IPS-20b (cell line): ENCODE data around the gene ANKRD27.

Experiments used
- H3K27ac ChIP-seq: one replicate; pipeline ENCODE4 v1.5.1; 2013; ENCODE audit warnings: low read length
- H3K27me3 ChIP-seq: 2 replicates; pipeline ENCODE4 v1.6.1; 2013; ENCODE audit warnings: mild to moderate bottlenecking, low read length, inconsistent platforms; ENCODE audit not compliant: insufficient read depth
- H3K36me3 ChIP-seq: 2 replicates; pipeline ENCODE4 v1.6.1; 2013; ENCODE audit warnings: low read depth, mild to moderate bottlenecking, inconsistent platforms, low read length, moderate library complexity; ENCODE audit not compliant: insufficient read depth
- H3K4me1 ChIP-seq: 2 replicates; pipeline ENCODE4 v1.6.1; 2013; ENCODE audit warnings: mild to moderate bottlenecking, control low read depth, inconsistent platforms, low read length, moderate library complexity; ENCODE audit not compliant: insufficient read depth
- H3K4me3 ChIP-seq: 2 replicates; pipeline ENCODE4 v1.5.1; 2013; ENCODE audit warnings: mild to moderate bottlenecking, low read length, inconsistent platforms
- H3K9ac ChIP-seq: 2 replicates; pipeline ENCODE4 v1.6.1; 2013; ENCODE audit warnings: low read depth, mild to moderate bottlenecking, inconsistent platforms, low read length, moderate library complexity
- H3K9me3 ChIP-seq: 2 replicates; pipeline ENCODE4 v1.6.1; 2013; ENCODE audit warnings: mild to moderate bottlenecking, low read depth, low read length, inconsistent platforms; ENCODE audit not compliant: insufficient read depth

ANKRD27 gene

DNA sequence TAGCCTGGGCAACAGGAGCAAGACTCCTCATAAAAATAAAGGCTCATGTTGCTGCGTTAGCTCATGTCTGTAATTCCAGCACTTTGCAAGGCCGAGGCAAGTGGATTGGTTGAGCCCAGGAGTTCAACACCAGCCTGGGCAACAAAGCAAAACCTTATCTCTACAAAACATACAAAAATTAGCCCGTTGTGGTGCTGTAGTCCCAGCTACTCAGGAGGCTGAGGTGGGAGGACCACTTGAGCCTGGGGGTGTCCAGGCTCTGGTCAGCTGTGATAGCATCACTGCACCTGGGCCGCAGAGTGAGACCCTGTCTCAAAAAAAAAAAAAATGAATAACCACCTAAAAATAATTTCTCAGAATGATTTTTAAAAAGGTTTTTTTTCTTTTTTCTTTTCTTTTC, 12.7 kb upstream of the ANKRD27 start:
- Histone ChIP-seq H3K4me1 (no peaks in the 10 kb centered on the region), H3K27me3 (peaks cover 19% of the 10 kb centered on the region), H3K27ac (no peak overlapping the region), H3K9me3 (no peaks in the 10 kb centered on the region), H3K9ac (no peak overlapping the region), H3K36me3 (no peaks in the 10 kb centered on the region), H3K4me3 (no peak overlapping the region)

DNA sequence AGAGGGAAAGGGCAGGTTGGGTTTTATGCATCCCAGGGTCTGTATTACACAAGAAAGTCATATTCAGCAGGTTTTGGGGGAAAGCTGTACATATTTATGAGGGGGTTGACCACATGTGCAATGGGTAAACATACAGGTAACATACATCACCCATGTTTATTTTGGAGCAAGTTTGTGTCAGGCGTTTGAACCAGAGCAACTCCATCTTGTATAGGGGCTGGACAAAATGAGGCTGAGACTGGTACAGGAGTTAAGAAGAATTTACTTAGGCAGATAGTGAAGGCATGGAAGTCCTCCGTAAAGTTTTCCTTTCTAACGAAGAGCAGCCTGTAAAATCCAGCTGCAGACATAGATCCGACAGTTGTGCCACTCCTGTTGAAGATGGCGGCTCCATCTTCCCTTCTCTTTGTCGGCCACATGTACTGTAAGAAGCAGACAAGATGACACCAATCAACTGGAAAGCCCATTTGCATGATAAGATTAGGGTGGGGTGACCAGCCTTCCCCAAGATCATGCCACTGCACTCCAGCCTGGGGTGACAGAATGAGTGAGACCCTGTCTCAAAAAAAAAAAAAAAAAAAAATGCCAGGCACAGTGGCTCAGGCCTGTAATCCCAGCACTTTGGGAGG, 12.0 kb upstream of the ANKRD27 start:
- Histone ChIP-seq H3K27ac (no peak overlapping the region), H3K27me3 (peaks cover 12% of the 10 kb centered on the region), H3K9ac (no peak overlapping the region), H3K36me3 (no peaks in the 10 kb centered on the region), H3K9me3 (no peaks in the 10 kb centered on the region), H3K4me1 (no peaks in the 10 kb centered on the region), H3K4me3 (no peak overlapping the region)

DNA sequence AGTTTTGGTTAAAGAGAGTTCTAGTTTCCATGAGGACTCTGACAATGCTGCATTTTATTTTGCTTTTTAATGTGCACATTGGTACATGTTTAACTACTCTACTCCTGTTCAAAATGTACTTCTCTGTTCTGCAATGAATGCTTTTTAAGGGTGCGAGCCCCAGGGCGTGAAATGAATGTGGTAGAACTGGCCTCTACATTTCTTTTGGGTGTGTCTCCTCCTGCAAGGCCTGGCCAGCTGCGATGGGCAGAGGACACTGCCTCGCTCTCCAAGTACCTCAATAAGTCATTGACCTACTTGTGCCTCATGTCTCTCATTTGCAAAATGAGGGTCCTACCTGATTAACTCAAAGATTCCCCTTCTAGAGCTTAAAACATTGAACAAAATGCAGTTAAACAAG, 7.3 kb upstream of the ANKRD27 start:
- Histone ChIP-seq H3K9me3 (no peaks in the 10 kb centered on the region), H3K9ac (no peak overlapping the region), H3K36me3 (no peaks in the 10 kb centered on the region), H3K27ac (no peak overlapping the region), H3K27me3 (peaks cover 23% of the 10 kb centered on the region), H3K4me1 (peaks cover 5% of the 10 kb centered on the region; the same call in 1 of the 2 replicates), H3K4me3 (no peak overlapping the region)

DNA sequence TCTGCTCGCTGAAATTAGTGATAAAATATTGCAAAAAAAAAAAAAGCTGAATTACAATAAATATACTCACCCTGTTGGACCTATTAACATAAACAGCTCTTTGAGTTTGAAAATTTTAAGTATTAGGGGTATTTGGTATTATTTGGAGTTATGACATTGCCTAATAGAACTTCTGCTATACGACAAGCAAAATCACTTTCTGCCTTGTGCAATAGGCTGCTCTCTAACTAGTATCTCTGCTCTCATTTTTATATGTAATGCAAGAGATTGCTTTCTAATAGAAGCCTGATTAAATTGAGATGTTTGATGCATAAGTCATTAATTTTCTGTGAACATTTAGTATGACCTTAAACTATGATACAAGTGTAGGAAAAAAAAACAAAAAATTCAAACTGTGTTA, 6.0 kb upstream of the ANKRD27 start:
- Histone ChIP-seq H3K27me3 (peaks cover 36% of the 10 kb centered on the region), H3K9ac (no peak overlapping the region), H3K27ac (no peak overlapping the region)

DNA sequence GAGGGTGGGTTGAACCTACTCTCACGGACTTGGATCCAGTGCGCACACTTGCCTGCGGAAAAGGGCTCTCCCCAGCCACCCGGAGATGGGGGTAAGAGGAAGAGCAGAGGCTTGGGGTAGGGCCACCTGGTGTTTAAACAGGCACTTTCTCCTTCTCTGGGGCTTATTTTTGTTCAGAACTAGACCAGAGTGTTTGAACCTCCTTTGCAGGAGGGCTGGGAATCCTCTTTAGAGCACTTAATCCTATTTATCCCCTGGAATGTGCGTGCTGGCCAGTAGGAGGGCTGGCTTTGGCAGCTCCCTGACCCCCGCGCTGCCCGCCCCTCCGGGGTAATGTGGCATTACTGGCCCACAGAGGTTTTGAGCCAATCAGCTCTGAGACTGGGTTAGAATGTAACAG, 2.7 kb upstream of the ANKRD27 start:
- no peak overlapping the region for H3K9ac ChIP-seq

More for the DNA sequence above, 6.0 kb upstream of the ANKRD27 start:
- Histone ChIP-seq H3K36me3 (no peaks in the 10 kb centered on the region), H3K9me3 (no peaks in the 10 kb centered on the region; the same call in 1 of the 2 replicates), H3K4me1 (peaks cover 6% of the 10 kb centered on the region; the same call in 1 of the 2 replicates), H3K4me3 (no peak overlapping the region)

DNA sequence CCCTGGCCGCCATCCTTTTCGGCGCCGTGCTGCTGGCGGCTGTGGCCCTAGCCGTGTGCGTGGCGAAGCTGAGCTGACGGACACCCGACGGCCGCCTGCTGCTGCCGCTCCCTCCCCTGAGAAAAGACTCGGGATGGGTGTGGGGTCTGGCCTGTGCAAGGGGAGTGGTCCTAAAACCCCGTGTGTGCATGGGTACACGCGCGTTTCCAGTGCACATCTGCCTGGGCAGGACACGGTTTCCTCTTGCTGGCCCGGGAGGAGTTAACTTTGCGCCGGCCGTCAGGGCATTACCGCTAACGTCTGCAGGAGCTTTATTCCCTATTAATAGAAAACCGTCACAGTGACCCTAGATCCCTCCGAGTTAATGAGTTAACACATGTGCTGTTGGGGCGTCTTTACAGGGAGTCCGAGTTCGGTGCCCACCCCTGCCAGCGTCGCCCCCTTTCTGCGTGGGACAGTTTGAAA, 1.9 kb upstream of the ANKRD27 start:
- peaks cover 6% of the 10 kb centered on the region; the same call in 1 of the 2 replicates for H3K4me1 ChIP-seq
- no peak overlapping the region for H3K27ac ChIP-seq
- H3K9ac ChIP-seq, result no peak overlapping the region
- peak overlapping the region; percentile 80; the same call in 1 of the 2 replicates for H3K4me3 ChIP-seq
- H3K36me3 ChIP-seq, result no peaks in the 10 kb centered on the region
- H3K27me3 ChIP-seq, result peaks cover 53% of the 10 kb centered on the region
- no peaks in the 10 kb centered on the region; the same call in 1 of the 2 replicates for H3K9me3 ChIP-seq

More for the DNA sequence above, 2.7 kb upstream of the ANKRD27 start:
- Histone ChIP-seq H3K27me3 (peaks cover 53% of the 10 kb centered on the region), H3K9me3 (no peaks in the 10 kb centered on the region; the same call in 1 of the 2 replicates), H3K4me3 (peak overlapping the region; percentile 33; the same call in 1 of the 2 replicates), H3K27ac (no peak overlapping the region), H3K36me3 (no peaks in the 10 kb centered on the region), H3K4me1 (peaks cover 6% of the 10 kb centered on the region; the same call in 1 of the 2 replicates)

DNA sequence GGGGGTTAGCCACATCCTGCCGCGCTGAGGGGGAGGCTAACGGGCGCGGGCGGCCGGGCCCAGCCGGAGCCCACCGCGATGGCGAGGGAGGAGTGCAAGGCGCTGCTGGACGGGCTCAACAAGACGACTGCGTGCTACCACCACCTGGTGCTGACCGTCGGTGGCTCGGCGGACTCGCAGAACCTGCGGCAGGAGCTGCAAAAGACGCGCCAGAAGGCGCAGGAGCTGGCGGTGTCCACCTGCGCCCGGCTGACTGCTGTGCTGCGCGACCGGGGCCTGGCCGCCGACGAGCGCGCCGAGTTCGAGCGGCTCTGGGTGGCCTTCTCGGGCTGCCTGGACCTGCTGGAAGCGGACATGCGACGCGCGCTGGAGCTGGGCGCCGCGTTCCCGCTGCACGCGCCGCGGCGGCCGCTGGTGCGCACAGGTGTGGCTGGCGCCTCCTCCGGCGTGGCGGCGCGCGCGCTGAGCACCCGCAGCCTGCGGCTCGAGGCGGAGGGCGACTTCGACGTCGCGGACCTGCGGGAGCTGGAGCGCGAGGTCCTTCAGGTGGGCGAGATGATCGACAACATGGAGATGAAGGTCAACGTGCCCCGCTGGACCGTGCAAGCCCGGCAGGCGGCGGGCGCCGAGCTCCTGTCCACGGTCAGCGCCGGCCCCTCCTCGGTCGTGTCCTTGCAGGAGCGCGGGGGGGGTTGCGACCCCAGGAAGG, 1.4 kb upstream of the ANKRD27 start:
- Histone ChIP-seq H3K9ac (no peak overlapping the region), H3K4me1 (peaks cover 6% of the 10 kb centered on the region; the same call in 1 of the 2 replicates), H3K27ac (no peak overlapping the region), H3K4me3 (peak overlapping the region; percentile 80; the same call in 1 of the 2 replicates), H3K27me3 (peaks cover 53% of the 10 kb centered on the region), H3K9me3 (no peaks in the 10 kb centered on the region; the same call in 1 of the 2 replicates), H3K36me3 (no peaks in the 10 kb centered on the region)

DNA sequence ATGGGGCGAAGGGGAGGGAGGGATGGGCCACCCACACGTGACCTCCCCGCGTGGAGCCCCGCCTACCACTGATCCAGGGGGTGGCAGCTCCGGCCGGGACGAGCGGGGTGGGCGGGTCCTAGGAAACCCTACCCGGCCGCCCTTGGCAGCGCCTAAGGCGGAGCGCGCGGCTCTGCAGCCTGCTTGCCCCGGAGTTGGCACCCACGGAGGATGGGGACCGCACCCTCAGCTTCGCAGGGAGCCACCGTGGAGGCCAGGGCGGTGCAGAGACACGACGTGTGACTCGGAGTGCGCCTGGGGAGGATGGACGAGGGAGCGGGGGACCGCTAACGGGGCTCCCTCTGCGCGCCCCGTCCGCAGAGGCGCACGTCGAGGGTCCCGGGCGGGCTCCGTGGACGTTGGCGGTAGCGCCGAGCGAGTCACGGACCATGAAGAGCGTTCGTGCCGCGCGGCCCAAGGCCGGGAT, 773 bp upstream of the ANKRD27 start, which contains the start of gene RGS9BP:
Gene RGS9BP (plus strand): TSS at position 129 of the 466 bp plus-strand sequence. CDS start 416 bp downstream, outside the sequence.
- H3K27me3 ChIP-seq, result peaks cover 53% of the 10 kb centered on the region
- H3K9me3 ChIP-seq, result no peaks in the 10 kb centered on the region; the same call in 1 of the 2 replicates
- H3K4me3 ChIP-seq, result peak within 1 kb of the TSS; percentile 87
- H3K27ac ChIP-seq, result no peak within 1 kb of the TSS
- H3K9ac ChIP-seq, result peak within 1 kb of the TSS; percentile 63; the same call in 1 of the 2 replicates
- peaks cover 6% of the 10 kb centered on the region; the same call in 1 of the 2 replicates for H3K4me1 ChIP-seq
- H3K36me3 ChIP-seq, result no peaks in the 10 kb centered on the region

DNA sequence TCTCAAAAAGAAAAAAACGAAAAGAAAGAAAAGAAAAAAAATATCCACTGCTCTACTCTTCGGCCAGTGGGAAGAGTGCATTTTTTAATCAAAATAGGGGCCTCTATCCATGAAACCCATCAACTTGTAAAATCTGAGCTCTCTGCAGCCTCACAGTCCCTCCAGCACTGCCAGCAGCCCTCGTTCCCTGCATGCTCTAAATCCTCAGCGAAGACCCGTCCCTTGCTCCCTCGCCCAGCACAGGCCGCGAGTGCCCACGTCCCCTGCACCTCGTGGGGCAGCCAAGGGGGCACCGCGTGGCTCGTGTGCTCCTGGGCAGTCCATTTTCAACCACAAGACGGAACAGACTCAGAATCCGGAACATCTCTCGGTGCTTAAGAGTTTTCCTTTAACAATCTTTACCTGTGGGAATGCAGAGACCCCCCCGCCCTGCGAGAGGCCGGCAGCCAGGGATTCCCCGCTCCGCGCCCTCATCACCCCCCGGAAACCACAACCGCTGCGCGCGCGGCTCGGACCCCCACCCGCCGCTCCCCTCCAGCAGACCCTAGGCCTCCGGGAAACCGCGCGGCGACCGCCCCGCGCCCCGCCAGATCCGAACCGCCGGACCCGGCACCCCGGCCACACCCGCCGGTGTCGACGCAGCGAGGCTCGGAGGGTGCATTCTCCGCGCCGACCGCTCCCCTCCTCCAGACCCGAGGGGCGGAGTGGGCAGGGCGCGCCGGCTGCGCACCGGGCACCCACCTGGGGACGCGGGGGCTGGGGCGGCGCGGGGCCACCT, 638 bp downstream of the ANKRD27 start:
- peak overlapping the region; percentile 63 for H3K9ac ChIP-seq
- H3K4me3 ChIP-seq, result peak overlapping the region; percentile 87
- H3K27ac ChIP-seq, result no peak overlapping the region
- H3K4me1 ChIP-seq, result peaks cover 6% of the 10 kb centered on the region; the same call in 1 of the 2 replicates
- H3K27me3 ChIP-seq, result peaks cover 50% of the 10 kb centered on the region
- no peaks in the 10 kb centered on the region; the same call in 1 of the 2 replicates for H3K9me3 ChIP-seq
- H3K36me3 ChIP-seq, result no peaks in the 10 kb centered on the region

DNA sequence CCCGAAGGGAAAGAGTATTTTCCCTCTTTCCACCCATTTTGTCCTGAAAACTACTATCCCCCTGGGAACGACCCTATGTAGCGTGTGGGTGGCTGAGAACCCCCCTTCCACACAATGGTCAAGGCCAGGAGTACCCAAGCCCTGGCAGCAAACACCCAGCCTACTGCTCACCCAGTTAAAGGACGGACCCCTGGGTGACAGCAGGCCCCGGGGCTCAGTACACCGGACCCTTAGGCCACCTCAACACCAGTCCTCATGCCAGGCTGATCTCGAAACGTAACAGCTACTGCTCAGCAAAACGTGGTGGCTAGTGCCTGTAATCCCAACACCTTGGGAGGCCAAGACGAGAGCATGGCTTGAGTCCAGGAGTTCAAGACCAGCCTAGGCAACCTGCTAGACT, 1.4 kb downstream of the ANKRD27 start:
- Histone ChIP-seq H3K9me3 (no peaks in the 10 kb centered on the region; the same call in 1 of the 2 replicates), H3K27ac (no peak overlapping the region), H3K4me3 (peak overlapping the region; percentile 87), H3K4me1 (peaks cover 6% of the 10 kb centered on the region; the same call in 1 of the 2 replicates), H3K27me3 (peaks cover 43% of the 10 kb centered on the region), H3K36me3 (no peaks in the 10 kb centered on the region), H3K9ac (no peak overlapping the region)

DNA sequence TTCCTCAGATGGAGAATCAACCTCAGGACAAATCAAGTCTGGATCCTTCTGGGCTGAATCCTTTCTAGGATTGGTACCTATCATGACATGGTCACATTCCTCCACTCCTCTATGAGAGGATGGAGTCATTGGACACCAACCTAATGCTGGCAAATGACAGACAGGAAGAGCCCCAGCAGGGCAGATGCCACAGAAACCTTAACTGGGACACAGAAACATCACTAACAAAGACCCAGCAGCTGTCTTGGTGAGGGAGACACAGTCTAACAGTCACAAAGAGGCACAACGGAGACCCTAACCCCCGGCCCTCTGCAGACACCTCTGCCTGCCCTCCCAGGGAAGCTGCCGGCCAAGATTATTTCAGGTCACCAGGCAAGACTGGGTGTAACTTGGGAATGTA, 2.1 kb downstream of the ANKRD27 start:
- H3K36me3 ChIP-seq, result no peaks in the 10 kb centered on the region
- no peak overlapping the region for H3K4me3 ChIP-seq
- H3K27me3 ChIP-seq, result peaks cover 35% of the 10 kb centered on the region
- no peak overlapping the region for H3K9ac ChIP-seq
- no peaks in the 10 kb centered on the region; the same call in 1 of the 2 replicates for H3K9me3 ChIP-seq
- H3K27ac ChIP-seq, result no peak overlapping the region
- H3K4me1 ChIP-seq, result peaks cover 6% of the 10 kb centered on the region; the same call in 1 of the 2 replicates
